Fibroblast of pulmonary artery (primary cell): ENCODE results near the gene EEF1AKMT3.
A peak's percentile ranks its signal among the peaks of the same experiment; 100 is the strongest.

Experiments
- DNase-seq: peaks from one replicate; pipeline ENCODE4 v3.0.0-alpha.2; 2010; ENCODE audit warnings: low read depth
- H3K4me3 ChIP-seq: replicated peaks from 2 replicates; pipeline ENCODE4 v1.5.1; 2011; ENCODE audit warnings: low read depth, mild to moderate bottlenecking, control low read depth, low read length, moderate library complexity
- TF ChIP-seq, protein P1 (sequence below): IDR thresholded peaks from 2 replicates; pipeline ENCODE4 v1.5.1; 2011; ENCODE audit warnings: mild to moderate bottlenecking, control low read depth, low read length, inconsistent platforms; ENCODE audit errors: missing control alignments

The EEF1AKMT3 gene

DNA sequence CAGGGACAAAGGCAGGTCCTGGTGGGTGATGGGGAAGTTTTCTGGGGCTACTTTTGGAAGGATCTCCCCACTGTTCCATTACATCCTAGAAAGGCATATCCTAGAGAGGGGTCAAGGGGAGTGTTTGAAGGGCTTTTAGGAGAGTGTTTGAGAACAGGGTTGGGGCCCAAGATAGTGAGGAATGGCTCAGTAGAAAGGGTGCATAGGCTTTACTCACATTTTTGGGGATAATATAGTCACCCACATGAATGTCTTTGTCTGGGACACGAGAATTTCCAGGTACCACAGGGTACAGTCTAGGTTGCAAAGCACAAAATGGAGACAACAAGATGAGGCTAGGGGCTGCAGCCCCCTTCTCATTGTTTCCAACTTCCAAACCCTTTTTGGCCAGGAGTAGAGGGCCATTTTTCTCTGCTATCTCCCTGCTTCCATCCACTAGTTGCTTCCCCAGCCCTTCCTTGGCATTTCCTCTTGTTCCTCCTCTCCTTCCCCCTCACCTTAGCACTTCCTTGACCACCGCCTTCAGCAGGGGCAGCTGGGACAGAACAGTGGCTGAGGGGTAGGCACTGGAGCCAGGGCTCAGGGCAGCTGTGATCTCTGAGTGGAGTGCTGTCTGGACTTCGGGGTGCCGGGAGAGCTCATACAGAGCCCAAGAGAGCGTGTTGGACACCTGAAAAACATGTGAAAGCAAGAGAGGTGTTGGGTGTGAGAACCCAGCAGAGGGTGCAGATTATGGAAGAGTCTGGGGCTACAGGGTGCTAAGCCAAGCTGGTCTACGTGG lies 8.3 kb upstream of the EEF1AKMT3 start:
- DNase-seq = no peak
- TF ChIP-seq, protein P1, sequence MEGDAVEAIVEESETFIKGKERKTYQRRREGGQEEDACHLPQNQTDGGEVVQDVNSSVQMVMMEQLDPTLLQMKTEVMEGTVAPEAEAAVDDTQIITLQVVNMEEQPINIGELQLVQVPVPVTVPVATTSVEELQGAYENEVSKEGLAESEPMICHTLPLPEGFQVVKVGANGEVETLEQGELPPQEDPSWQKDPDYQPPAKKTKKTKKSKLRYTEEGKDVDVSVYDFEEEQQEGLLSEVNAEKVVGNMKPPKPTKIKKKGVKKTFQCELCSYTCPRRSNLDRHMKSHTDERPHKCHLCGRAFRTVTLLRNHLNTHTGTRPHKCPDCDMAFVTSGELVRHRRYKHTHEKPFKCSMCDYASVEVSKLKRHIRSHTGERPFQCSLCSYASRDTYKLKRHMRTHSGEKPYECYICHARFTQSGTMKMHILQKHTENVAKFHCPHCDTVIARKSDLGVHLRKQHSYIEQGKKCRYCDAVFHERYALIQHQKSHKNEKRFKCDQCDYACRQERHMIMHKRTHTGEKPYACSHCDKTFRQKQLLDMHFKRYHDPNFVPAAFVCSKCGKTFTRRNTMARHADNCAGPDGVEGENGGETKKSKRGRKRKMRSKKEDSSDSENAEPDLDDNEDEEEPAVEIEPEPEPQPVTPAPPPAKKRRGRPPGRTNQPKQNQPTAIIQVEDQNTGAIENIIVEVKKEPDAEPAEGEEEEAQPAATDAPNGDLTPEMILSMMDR = no peak
- H3K4me3 ChIP-seq = no peak overlapping the region

DNA sequence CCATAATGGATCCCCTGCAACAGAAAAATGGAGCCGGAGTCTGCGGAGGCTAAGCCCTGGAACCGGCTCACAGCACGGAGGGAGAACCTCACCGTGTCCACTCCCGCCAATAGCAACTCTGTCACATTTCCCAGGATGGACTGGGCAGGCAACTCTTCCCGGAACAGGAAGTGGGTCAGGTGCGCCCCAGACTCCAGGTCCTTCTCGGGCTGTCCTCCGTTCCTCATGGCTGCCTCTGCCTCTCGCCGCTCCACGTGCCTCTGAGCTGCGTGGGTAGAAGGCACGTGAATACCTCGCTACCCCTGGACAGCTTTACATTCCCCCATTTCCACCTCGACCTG lies 7.8 kb upstream of the EEF1AKMT3 start:
- no peak for DNase-seq
- H3K4me3 ChIP-seq = peak overlapping the region; percentile 29
- TF ChIP-seq, protein P1 = no peak

DNA sequence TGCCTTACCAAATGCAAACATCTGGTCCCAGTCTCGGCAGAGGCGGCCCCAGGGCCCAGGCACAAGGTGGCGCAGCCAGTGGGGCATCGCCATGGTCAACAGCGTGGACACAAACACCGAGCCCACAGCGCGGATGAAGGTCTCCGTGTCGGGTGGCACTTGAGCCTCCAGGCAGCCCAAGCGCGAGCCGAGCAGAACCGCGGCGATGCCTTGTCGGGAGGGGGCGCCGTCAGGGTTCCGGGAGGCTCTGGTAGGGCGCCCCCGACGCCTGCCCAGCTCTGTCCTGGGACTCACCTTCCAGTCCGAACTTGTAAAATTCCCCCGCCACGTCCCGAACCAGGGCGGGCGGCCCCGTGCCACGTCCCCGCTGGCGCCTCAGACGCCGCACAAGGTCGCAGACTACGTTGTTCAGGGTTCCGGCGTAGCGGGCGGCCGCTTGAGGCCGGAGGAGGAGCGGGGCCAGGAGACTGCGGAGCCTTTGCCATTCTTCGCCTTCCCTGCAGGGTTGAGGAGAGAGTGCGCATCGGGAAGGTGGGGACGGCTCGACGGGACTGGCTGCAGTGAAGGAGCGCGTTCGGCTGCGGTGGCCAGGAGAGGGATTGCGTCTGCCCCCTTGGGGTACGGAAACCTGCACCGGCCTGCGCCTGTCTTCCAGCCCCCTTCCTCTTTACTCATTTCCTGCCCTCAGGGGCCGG lies 7.3 kb upstream of the EEF1AKMT3 start:
- TF ChIP-seq, protein P1 = peak; percentile 31
- DNase-seq = peak; percentile 30
- peak overlapping the region; percentile 29 for H3K4me3 ChIP-seq

DNA sequence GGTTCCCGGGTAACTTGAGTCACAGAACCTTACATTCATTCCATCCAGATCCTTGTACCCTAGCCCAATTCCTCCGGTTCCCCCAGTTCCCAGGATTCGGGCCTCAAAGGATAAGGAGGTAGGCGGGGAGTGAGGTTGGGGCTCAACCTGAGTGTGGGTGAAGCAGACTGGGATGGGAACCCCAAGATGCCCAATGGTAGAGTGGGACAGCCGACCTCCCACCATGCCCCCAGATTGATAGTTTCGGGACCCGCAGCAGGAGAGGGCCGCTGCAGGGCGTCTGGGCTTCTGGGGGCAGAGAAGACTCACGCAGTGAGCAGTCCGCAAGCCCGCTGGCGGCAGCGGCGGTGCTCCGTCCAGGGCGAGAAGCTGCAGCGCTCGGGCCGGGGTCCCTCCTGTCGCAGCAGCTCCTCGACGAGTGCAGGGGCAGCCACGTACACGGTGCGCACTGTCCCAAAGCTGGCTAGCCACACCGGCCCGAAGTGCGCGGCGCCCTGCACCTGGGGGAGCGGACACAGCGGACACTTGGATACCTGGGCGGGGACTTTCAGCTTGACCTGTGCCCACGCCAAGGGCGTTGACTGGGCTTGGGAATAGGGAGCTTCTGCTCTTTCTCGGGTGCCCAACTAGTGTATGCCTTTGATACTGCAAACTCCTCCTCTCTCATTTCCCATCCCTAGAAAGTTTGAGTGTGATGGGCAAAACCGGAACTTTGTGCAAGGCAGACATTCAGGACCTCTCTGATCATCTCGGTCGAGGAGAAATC lies 6.5 kb upstream of the EEF1AKMT3 start:
- TF ChIP-seq, protein P1 = no peak
- no peak for DNase-seq
- peak overlapping the region; percentile 37 for H3K4me3 ChIP-seq

DNA sequence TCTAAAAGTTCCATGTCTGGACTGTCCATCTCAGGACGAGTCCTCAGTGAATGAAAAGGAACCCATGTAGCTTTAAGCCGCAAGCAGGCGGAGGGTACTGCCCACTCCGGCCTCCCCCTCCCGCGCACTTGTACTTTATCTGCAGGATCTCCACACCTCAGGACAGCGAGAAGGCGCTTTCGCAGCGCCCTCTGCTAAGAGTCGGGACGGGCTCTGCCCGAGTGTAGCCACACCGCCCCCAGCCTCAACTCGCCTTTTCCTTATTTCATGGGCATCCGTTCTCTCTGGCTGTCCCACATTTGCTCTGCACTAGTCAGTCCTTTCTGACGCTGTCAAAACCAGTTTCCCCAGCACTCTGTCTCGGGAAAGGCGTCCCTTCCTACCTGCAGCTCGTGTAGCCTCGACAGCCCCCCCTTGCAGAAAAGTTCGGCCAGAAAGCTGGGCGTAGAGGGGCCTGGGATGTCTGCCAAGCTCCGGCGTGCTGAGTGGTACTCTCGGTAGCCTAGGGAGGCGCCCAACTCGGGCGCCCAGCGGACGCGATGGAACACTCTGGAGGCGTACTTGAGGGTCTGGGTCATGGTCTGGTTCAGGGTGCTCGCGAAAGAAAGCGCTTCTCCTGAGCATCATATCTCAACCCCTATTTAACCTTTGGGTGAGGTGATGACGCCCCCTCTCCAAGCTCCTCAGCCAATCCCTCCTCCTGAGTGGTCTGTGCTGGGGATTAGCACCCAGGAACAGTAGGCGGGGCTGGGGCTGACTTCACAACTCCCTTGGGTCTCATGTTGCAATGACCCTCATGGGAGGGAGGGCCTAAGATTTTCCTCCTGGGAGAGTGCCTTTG lies 5.7 kb upstream of the EEF1AKMT3 start, which contains the start of gene CYP27B1:
CYP27B1 (minus strand) TSS at position 615 of the 841 bp plus-strand sequence; CDS start at position 578, 37 bp downstream.
- peak; percentile 47 for DNase-seq
- peak within 1 kb of the TSS; percentile 37 for H3K4me3 ChIP-seq
- TF ChIP-seq, protein P1 = no peak

DNA sequence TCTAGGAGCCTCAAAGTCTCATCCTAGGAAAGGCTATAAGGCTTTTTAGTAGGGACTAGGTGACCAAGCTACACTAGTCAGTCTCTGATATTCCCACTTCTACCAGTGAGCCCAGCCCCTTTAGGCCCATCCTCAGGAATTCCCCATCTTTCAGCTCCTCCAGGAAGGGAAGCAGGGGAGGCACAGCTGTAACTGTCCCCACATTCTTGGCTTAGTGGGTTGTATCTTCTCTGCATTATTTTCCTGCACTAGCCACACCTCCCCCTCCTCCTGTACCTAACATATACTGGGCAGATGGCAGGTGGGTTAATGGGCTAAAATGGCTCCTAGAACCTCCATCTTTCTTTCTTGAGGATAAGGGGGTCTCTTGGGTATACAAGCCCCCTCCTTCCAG lies 5.1 kb upstream of the EEF1AKMT3 start:
- TF ChIP-seq, protein P1 = no peak
- no peak overlapping the region for H3K4me3 ChIP-seq
- no peak for DNase-seq
